ENCODE measurements around the gene UNC13A.

The UNC13A gene

DNA sequence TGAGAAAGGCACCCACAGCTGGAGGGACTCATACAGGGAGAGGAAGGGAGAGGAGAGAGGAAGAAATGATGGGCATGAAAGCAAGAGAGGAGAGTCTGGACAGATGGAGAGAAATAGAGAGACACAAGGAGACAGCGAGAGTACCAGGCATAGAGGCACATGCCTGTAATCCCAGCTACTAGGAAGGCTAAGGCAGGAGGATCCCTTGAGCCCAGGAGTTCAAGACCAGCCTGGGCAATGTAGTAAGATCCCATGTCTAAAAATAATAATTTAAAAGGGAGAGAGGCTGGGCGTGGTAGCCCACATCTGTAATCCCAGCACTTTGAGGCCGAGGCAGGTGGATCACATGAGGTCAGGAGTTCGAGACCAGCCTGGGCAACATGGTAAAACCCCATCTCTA lies 9.3 kb downstream of the UNC13A start:
- Histone ChIP-seq H3K27ac (replicated peaks) (no peak overlapping the region), H3K4me3 (replicated peaks; ENCODE audit: insufficient read depth, low read length) (no peak overlapping the region), H3K27me3 (ENCODE audit: insufficient read depth, poor library complexity, severe bottlenecking) (peaks cover 31% of the 10 kb centered on the region)
- TF ChIP-seq POLR2AphosphoS5 (IDR thresholded peaks at IDR 0.05; ENCODE audit: low read depth), result no peak
- no peak for TF ChIP-seq GABPA (IDR thresholded peaks at IDR 0.05; ENCODE audit: low read depth)
- TF ChIP-seq, protein P1, sequence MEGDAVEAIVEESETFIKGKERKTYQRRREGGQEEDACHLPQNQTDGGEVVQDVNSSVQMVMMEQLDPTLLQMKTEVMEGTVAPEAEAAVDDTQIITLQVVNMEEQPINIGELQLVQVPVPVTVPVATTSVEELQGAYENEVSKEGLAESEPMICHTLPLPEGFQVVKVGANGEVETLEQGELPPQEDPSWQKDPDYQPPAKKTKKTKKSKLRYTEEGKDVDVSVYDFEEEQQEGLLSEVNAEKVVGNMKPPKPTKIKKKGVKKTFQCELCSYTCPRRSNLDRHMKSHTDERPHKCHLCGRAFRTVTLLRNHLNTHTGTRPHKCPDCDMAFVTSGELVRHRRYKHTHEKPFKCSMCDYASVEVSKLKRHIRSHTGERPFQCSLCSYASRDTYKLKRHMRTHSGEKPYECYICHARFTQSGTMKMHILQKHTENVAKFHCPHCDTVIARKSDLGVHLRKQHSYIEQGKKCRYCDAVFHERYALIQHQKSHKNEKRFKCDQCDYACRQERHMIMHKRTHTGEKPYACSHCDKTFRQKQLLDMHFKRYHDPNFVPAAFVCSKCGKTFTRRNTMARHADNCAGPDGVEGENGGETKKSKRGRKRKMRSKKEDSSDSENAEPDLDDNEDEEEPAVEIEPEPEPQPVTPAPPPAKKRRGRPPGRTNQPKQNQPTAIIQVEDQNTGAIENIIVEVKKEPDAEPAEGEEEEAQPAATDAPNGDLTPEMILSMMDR (IDR thresholded peaks at IDR 0.05; ENCODE audit: insufficient read depth, low read length), result no peak
- TF ChIP-seq, protein P2, sequence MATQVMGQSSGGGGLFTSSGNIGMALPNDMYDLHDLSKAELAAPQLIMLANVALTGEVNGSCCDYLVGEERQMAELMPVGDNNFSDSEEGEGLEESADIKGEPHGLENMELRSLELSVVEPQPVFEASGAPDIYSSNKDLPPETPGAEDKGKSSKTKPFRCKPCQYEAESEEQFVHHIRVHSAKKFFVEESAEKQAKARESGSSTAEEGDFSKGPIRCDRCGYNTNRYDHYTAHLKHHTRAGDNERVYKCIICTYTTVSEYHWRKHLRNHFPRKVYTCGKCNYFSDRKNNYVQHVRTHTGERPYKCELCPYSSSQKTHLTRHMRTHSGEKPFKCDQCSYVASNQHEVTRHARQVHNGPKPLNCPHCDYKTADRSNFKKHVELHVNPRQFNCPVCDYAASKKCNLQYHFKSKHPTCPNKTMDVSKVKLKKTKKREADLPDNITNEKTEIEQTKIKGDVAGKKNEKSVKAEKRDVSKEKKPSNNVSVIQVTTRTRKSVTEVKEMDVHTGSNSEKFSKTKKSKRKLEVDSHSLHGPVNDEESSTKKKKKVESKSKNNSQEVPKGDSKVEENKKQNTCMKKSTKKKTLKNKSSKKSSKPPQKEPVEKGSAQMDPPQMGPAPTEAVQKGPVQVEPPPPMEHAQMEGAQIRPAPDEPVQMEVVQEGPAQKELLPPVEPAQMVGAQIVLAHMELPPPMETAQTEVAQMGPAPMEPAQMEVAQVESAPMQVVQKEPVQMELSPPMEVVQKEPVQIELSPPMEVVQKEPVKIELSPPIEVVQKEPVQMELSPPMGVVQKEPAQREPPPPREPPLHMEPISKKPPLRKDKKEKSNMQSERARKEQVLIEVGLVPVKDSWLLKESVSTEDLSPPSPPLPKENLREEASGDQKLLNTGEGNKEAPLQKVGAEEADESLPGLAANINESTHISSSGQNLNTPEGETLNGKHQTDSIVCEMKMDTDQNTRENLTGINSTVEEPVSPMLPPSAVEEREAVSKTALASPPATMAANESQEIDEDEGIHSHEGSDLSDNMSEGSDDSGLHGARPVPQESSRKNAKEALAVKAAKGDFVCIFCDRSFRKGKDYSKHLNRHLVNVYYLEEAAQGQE (IDR thresholded peaks at IDR 0.05; ENCODE audit: insufficient replicate concordance, low read depth), result no peak
- no peak for TF ChIP-seq SPI1 (IDR thresholded peaks at IDR 0.05; ENCODE audit: borderline replicate concordance, low read depth)
- no peak for DNase-seq (ENCODE audit: low read depth in 1 of 2, low spot score in 1 of 2)

DNA sequence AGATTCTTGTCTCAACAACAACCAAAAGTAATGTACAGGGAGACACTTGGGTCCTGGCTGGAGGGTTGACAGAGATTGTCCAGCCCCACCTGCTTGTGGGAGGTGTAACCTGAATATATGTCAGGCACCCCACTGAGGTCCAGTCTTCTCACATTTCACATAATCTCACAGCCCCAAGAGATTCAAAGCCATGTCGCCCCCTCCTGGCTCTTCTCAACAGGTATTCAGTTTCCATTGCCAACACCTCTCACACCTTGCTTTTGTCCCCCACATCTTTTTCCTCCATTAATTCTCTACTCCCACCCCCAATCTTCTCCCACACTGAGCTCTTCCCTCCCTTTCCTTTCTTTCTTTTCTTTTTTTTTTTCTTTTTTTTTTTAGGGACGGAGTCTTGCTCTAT lies 11.2 kb downstream of the UNC13A start:
- no peak for DNase-seq (ENCODE audit: low read depth in 1 of 2, low spot score in 1 of 2)
- Histone ChIP-seq H3K4me3 (replicated peaks; ENCODE audit: insufficient read depth, low read length) (no peak overlapping the region), H3K27me3 (ENCODE audit: insufficient read depth, poor library complexity, severe bottlenecking) (peaks cover 29% of the 10 kb centered on the region), H3K27ac (replicated peaks) (no peak overlapping the region)
- TF ChIP-seq, protein P1 (IDR thresholded peaks at IDR 0.05; ENCODE audit: insufficient read depth, low read length), result no peak

DNA sequence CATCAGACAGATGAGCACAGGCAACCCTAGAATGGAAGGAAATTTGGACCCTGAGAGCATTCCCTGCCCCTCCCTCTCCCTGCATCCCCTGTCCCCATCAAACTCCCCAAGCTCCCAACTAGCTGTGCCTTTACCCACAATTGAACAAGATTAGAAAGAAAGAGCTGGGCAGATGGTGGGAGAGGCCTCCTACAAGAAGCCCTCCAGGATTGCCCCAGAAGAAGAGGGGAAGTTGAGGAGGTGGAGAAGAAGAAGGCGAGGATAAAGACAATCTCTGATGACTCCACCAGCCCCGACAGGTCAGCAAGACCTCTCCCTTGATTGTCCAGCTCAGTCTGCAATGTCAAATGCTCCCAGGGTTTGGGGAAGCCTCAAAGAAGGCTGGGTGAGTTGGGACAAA lies 11.9 kb downstream of the UNC13A start:
- DNase-seq (ENCODE audit: low read depth in 1 of 2, low spot score in 1 of 2), result no peak
- H3K27ac ChIP-seq (replicated peaks), result no peak overlapping the region
- no peak overlapping the region for H3K4me3 ChIP-seq (replicated peaks; ENCODE audit: insufficient read depth, low read length)
- peaks cover 28% of the 10 kb centered on the region for H3K27me3 ChIP-seq (ENCODE audit: insufficient read depth, poor library complexity, severe bottlenecking)
- TF ChIP-seq POLR2AphosphoS5 (IDR thresholded peaks at IDR 0.05; ENCODE audit: low read depth) (no peak), GABPA (IDR thresholded peaks at IDR 0.05; ENCODE audit: low read depth) (no peak), SPI1 (IDR thresholded peaks at IDR 0.05; ENCODE audit: borderline replicate concordance, low read depth) (no peak)
- TF ChIP-seq, protein P2 (IDR thresholded peaks at IDR 0.05; ENCODE audit: insufficient replicate concordance, low read depth), result no peak
- TF ChIP-seq, protein P1 (IDR thresholded peaks at IDR 0.05; ENCODE audit: insufficient read depth, low read length), result no peak

All from HL-60 (cell line).